Adrenal gland (tissue), 5 donors: ENCODE measurements around the gene UPP2.

ENCODE experiments used
- CTCF ChIP-seq, 6 experiments: fragments of 450-650 bp in 4 of 6; fragments of 200-600 bp in 2 of 6; sonication (generic) in 1 of 6; IDR thresholded peaks; 1 replicate in 5 of 6; 2 replicates in 1 of 6; pipeline versions ENCODE4 v1.5.1 to v1.8.0; 2016 to 2021; ENCODE audit warnings: antibody characterized with exemption in 6 of 6, mild to moderate bottlenecking in 2 of 6, moderate library complexity in 1 of 6
- POLR2A ChIP-seq, 2 donors: fragments of 450-650 bp; IDR thresholded peaks; one replicate each; pipeline ENCODE4 v1.6.1; 2017; ENCODE audit warnings: antibody characterized with exemption in 2 of 2, mild to moderate bottlenecking in 2 of 2, moderate library complexity in 1 of 2
- donor health status: DM: no; HTN: no; CAD: no.

GRCh38 chr2:158116936-158117335 lies 15.3 kb downstream of the UPP2 start:
- TF ChIP-seq CTCF (IDR thresholded peaks at IDR 0.05) (no peak), POLR2A (IDR thresholded peaks at IDR 0.05) (no peak)
